GM19452 (cell line): Measurements from ENCODE around the gene LRRC70.

Experiments
- ATAC-seq: cut with Tn5 transposase; IDR thresholded peaks from one replicate; pipeline ENCODE4 v1.9.1; 2021; ENCODE audit not compliant: unreplicated experiment

The LRRC70 gene

DNA sequence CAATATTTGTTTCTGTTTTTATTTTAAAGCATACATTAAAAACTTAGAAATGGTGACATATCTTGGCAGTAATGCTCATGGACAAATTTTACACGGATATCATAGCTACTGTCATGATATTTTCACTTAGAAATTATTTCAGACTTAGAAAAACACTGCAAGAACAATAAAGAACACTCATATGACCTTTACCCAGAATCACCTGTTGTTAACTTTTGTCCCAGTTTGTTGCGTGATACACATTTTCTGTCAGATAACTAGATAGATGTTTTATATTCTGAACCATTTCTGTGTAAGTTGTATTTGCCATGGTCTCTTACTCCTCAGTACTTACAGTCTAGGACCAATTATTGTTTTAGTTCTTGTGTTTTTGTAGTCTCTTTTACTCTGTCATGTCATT lies 3.6 kb upstream of the LRRC70 start:
- ATAC-seq = no peak

DNA sequence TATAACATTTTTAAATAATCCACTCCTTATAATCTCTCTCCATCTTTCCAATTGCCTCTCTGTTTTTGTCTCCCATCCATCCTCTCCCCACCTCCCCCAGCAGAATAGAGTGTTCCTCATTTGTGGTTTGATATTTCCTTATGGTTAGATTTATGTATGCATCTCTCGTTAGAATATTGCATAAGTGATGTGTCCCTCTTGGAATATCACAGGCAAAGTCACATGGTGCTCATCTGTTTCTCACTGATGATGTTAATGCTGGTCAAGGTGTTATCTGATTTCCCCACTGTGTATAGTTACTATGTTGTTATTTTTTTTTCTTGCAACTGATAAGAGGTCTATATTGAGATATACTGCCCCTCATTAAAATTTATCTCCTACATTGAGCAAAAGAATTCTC lies 3.1 kb upstream of the LRRC70 start:
- no peak for ATAC-seq

DNA sequence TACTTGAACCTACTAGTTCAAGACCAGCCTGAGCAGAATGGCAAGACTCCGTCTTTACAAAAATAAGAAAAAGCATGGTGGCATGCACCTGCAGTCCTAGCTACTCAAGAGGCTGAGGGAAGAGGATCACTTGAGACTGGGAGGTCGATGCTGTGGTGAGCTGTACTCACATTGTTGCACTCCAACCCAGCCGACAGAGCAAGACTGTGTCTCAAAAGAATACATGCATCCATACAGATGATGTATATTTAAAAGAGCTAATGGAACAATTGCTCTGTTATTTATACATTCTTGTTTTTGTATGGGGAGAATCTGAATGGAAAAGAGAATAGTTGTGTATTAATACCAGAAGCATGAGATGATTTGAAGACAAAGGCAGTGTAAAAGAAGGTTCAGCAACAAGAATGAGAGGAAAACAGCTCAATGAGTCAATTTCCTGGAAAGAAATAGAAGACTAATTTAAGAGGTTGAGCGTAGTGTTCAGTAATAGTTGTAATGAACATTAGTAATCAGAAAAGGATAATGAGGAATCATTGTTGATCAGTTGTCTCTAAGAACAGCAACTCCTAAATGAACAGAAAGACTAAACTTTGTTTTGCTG lies 1.9 kb upstream of the LRRC70 start:
- ATAC-seq = no peak

DNA sequence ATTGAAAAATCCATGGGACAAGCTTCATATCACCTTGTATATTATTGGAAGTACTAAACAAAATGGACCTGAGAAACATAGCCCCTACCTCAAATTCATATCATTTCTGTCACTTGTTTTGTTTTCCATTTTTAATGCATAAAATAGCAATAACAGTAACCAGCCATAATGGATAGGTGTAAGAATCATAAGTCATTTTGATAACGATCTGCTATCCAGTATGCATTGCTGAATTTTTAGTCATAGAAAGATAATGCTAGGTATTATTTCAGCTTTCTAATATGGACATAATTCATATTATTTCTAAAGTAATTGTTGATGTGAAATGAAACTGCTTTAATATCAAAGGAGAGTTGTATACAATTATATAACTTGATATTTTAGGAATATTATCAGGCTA lies 1.1 kb upstream of the LRRC70 start:
- ATAC-seq = no peak

DNA sequence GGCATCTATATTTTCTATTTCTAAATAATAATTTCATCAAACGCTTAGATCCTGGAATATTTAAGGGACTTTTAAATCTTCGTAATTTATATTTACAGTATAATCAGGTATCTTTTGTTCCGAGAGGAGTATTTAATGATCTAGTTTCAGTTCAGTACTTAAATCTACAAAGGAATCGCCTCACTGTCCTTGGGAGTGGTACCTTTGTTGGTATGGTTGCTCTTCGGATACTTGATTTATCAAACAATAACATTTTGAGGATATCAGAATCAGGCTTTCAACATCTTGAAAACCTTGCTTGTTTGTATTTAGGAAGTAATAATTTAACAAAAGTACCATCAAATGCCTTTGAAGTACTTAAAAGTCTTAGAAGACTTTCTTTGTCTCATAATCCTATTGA lies 1.1 kb downstream of the LRRC70 start:
- no peak for ATAC-seq

DNA sequence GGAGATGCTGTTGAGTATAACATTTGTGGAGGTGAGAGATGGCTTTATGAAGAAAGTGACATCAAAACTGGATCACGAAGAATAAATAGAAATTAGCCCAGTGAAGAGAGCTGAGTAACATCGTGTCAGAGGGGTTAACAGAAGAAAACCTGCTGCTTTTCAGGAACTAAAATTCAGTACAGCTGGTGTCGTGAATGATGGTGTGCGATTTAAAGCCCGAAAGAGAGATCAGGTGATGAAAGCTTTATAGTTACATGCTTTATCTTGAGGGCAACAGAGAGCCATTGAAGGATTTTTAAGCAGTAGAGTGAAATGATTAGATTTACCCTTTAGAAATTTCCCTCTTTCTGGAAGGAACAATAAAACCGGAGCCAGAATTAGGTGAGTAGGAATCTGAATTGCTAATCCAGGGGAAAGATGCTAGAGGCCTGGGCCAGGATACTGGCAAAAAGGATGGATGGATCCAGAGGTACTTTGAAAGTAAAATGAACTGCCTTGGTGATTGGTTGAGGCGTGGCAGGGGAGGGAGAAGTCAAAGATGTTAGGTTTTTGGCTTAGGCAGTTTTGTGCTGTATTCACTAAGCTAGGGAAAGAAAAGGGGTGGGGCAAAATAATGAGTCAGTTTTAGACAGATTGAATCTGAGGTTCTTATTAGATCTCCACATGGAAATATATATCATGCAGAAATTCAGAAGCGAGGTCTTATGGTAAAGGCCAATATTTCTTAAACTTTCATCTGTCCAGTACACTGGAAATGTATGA lies 3.4 kb downstream of the LRRC70 start:
- no peak for ATAC-seq

DNA sequence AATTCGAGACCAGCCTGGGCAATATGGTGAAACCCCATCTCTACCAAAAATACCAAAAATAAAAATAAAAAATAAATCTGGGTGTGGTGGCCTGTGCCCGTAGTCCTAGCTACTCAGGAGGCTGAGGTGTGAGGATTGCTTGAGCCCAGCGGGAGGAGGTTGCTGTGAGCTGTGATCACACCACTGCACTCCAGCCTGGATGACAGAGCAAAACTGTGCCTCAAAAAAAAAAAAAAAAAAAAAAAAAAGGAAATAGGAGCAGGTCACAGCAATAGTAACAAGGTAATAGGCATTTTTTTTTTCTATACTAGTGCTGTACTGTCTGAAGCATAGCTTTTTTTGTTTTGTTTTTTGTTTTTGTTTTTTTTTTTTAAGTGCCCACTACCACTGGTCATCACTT lies 5.8 kb downstream of the LRRC70 start:
- no peak for ATAC-seq

DNA sequence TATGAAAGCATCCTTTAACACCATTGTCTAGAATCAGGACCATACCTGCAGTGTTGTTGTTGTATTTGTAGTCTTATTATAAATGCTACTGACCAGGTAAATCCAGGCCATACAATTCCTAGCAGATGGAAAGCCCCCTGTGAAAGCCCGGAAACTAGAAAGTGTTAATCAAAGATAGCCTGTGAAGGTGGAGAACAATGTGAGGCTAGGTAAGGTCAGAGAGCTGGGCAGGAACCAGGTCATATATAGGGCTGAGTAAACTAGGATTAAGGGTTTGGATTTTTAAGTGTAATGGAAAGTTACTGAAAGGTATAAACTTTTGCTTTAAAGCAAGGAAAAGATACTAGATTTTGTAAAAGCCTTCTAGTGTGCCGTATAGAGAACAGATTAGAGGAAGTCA lies 6.7 kb downstream of the LRRC70 start:
- no peak for ATAC-seq

DNA sequence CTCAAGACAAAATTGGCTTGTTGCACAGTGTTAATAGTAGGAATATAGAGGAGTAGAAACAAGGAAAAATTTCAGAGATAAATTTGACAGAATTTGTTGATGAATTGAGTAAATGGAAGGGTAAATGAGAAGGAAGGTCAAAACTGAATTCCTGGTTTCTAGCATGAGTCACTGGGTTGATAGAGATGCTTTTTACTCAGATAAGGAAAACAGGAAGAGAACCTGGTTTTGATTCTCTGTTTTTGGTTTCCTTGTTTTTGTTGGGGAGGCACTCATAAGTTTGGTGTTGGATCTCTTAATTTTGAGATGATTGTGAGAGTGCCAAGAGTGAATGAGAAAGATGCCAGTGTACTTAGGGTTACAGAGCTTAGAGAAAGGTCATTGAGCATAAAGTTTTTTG lies 7.1 kb downstream of the LRRC70 start:
- ATAC-seq = no peak

DNA sequence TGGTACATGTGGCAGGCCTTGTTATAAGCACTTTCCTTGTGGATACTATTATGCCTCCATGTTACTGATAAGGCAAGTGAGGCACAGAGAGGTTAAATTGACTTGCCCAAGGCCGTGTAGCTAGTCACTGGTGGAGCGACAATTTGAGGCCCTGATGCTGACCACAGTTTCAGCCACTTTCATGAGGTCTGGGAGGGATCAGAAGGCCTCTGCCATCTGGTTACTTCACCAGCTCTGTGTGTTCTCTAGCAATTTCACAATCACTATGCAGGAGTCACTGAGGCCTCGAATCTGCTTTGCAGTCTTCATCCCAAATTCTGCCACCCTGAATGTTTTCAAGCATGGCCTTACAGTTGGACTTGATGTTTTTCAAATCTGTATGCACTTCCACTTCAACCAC lies 9.1 kb downstream of the LRRC70 start:
- no peak for ATAC-seq

DNA sequence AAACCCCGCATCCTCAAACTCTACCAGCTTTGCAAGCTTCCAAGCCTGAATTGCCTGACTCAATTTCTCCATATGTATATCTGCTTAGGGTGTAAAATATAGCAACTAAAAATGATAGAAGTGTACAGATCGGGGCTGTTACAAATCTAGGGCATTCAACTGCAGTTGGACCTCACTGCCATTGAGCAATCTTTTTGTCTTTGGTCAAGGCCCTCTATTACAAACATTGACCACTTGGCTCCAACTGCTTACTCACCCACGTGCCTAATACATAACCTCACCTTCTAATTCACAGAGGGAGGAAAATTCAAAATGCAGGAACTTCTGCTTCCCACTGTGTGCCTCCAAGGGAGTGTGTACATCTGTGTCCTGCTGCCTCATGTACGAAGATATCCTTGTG lies 10.0 kb downstream of the LRRC70 start:
- ATAC-seq = no peak

DNA sequence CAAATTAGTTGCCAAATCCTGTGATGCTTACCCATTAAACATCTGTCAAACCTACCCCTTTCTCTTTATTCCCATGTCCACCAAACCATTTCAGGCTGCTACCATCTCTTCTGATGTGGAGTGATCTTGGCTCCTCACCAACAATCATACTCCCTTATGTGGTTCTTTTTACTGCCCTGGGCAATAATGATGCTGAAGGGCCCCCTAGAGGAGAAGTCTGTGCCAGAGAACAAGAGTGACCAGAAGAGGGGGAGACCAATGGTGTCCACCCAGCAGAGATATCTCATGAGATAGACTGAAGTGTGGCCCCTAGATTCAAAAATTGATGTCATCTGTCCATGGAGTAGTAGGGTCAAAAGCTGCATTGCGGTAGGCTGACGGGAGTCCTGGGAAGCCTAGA lies 10.9 kb downstream of the LRRC70 start:
- no peak for ATAC-seq

DNA sequence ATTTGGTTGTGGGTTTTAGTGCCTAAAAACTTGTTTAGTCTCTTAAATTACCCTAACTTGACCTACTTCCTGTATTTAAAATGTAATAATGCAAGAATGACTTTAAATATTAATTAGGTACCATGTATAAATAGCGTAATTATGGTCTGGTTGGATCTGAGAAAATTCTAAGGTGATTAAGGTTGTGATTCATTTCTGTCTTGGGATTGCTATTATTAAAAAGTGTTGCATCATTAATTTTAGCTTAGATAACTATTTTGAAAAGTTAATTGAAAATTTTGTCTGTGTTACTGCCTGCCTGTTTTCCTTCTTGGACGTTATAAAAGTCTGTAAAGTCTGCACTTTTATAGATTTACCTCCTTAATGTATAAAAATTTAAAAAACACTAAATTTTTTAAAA lies 11.8 kb downstream of the LRRC70 start:
- no peak for ATAC-seq

DNA sequence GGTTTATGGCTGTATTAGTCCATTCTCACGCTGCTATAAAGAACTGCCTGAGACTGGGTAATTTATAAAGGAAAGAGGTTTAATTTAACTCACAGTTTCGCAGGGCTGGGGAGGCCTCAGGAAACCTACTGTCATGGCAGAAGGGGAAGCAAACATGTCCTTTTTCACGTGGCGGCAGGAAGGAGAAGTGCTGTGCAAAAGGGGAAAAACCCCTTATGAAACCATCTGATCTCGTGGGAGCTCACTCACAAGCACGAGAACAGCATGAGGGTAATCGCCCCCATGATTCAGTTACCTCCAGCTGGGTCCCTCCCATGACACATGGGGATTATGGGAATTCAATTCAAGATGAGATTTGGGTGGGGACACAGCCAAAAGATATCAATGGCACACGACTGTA lies 13.9 kb downstream of the LRRC70 start:
- no peak for ATAC-seq

DNA sequence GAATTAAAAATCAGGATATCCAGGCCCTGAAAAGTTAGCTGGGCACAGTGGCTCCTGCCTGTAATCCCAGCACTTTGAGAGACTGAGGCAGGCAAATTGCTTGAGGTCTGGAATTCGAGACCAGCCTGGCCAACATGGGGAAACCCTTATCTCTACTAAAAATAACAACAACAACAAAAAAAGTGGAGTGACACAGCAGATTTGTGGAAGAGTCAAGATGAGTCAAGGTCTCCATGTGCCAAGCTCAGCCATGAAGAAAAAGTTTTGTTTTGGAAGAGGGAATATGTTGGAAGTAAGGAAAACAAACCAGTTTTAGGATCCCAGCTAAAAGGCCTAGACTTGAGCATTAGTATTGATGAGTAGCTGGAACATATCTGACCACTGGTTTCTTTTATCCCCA lies 14.7 kb downstream of the LRRC70 start:
- ATAC-seq = no peak

DNA sequence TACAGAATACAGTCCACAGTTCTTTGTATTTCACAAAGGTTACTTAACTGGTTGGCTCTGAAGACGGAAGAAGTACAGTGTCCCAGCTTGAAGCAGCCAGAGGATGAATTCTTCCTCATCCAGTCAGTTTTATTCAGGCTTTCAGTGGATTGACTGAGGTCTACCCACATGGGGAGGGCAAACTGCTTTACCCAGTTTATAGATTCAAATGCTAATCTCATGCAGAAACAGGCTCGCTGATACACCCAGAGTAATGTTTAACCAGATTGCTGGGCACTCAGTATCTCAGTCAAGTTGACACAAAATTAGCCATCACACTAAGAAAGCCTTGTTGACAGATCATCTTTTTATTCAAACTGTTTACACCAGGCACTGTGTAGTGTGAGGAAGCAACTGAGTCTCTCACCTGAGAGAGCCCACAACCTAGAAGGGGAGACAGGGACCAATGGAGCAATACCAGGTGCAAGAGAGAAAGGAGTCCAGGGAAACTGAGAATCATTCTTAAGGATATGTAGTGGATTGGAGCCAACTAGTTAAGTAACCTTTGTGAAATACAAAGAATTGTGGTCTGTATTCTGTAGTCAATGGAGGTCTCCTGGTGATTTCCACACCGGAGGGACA lies 15.9 kb downstream of the LRRC70 start:
- ATAC-seq = no peak

DNA sequence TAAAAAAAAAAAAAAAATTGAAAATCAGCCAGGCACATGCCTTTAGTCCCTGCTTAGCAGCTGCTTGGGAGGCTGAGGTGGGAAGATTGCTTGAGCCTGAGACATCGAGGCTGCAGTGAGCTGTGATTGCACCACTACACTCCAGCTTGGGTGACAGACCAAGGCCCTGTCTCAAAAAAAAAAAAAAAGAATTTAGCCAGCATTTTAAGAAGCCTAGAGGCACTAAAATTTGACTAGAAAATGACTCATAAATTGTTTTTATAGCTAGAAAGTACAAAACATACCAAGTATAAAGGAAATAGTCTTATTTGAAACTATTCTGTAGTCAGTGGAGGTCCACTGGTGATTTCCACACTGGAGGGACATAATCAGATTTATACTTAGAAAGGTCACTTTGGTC lies 17.5 kb downstream of the LRRC70 start:
- ATAC-seq = no peak

DNA sequence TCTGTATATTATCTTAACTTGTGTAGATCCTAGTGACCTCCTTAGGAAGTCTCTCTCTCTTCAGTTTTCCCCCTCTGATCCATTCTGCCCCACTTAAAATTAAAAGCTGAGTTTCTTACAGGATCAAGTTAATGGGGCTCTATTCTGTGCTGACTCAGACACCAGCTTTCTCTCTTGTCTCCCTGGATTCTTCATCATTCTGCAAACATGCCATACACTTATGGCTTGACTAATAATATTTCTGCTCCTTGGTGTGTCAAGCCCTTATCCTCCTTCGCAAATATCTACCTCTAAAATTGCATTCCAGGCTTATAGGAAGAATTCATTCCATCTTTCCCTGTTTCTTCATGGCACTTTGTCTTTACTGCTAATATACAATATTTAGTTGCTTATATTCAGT lies 18.1 kb downstream of the LRRC70 start:
- ATAC-seq = no peak

DNA sequence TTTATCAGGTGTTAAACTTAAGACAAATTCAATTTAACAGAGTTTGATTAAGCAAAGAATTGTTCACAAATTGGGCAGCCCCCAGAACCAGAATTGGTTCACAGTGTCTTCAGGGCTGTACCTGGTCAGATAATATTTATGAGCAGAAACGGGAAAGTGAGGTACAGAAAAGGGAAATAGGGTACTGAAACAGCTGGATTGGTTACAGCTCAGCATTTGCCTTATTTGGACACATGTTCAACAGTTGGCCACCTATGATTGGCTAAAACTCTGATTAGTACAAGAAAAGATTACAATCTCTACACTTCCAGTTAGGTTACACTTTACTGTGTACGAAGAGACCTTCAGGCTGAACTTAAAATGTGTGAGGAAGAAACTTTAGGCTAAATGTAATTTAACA lies 18.7 kb downstream of the LRRC70 start:
- no peak for ATAC-seq

DNA sequence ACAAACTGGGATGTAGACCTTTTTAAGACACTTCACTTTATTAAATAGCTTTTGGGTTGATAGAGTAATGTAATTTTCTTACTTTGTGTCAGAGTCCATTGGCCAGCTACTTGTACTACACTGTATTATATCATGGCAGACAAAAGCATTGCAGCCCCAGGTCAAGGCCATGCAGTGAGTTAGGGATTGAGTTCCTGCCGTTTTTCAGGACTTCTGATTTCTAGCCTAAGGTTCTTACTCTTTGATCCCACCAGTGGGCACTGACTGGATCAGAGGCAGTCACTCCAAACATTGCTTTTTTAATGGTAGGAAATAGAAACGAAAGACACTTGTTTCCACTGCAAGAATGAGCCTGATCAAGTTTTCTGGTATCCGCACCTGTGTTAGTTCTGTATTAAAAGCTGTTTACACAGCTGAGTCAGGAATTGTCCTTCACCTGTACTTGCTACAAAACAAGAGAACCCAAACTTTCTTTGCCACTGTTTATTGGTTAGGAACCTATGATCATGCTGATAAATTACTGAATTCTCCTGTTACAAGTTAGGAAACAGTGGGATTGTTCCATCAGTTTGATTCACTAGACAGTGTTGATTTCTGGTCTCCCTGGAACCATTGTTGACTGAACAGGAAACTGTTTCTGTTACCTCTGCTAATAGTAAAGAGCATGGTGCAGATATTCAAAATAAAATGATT lies 22.1 kb downstream of the LRRC70 start:
- no peak for ATAC-seq

DNA sequence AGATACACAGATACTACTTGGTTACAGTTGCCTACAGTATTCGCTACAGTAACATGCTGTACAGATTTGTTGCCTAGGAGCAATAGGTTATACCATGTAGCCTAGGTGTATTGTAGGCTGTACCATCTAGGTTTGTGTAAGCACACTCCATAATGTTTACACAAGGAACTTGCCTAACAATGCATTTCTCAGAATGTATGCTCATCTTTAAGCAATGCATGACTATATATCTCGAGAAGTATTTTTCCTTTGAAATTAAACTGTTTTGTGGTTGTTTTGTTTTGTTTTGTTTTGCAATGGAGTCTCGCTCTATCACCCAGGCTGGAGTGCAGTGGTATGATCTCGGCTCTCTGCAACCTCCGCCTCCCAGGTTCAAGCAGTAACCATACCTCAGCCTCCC lies 25.3 kb downstream of the LRRC70 start:
- no peak for ATAC-seq

DNA sequence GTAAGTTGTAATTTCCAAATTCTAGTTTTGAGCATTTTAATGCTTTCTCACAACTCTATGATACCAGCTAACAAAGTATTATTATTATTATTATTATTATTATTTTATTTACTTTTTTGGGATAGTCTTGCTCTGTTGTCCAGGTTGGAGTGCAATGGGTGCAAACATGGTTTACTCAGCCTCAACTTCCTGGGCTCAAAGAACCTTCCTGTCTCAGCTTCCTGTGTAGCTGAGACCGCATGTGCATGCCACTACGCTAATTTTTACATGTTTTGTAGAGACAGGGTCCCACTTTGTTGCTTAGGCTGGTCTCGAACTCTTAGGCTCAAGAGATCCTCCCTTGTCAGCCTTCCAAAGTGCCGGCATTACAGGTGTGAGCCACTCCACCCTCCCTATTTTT lies 27.0 kb downstream of the LRRC70 start:
- ATAC-seq = no peak
